Breast epithelium (tissue), 4 donors: ENCODE results near the gene CACNA1B. TPM values are rescaled to one million over a fixed set of nuclear protein-coding genes. Genes with fewer than 3 reads are reported as not detected.

Experiments
- DNase-seq, 2 donors: peaks; one replicate each; pipeline ENCODE4 v3.0.0-alpha.2; 2019; ENCODE audit warnings: low spot score in 2 of 2
- H3K27ac ChIP-seq, 2 donors: fragments of 200-600 bp; sonication (generic) in 1 of 2; one replicate each; pipeline ENCODE4 v1.5.1; 2016 to 2019; ENCODE audit warnings: mild to moderate bottlenecking in 1 of 2
- H3K27me3 ChIP-seq, 2 donors: fragments of 200-600 bp; sonication (generic) in 1 of 2; one replicate each; pipeline versions ENCODE4 v1.5.1 to v1.6.0; 2017 to 2019; ENCODE audit warnings: control low read depth in 1 of 2, mild to moderate bottlenecking in 1 of 2
- H3K36me3 ChIP-seq: fragments of 200-600 bp; one replicate; pipeline ENCODE4 v1.5.1; 2019
- H3K4me1 ChIP-seq, 2 donors: fragments of 200-600 bp; sonication (generic); one replicate each; pipeline ENCODE4 v1.5.1; 2016 to 2019; ENCODE audit warnings: control low read depth in 1 of 2
- H3K4me3 ChIP-seq, 3 donors: fragments of 200-600 bp; sonication (generic); 1 replicate in 2 of 3; 2 replicates in 1 of 3; pipeline ENCODE4 v1.5.1; 2016 to 2019; ENCODE audit warnings: mild to moderate bottlenecking in 3 of 3, moderate library complexity in 2 of 3
- H3K9me3 ChIP-seq, 2 donors: fragments of 200-600 bp; sonication (generic) in 1 of 2; one replicate each; pipeline ENCODE4 v1.5.1; 2016 to 2019; ENCODE audit warnings: control low read depth in 1 of 2
- POLR2A ChIP-seq: fragments of 450-650 bp; IDR thresholded peaks from one replicate; pipeline ENCODE4 v1.6.1; 2016; ENCODE audit warnings: antibody characterized with exemption, mild to moderate bottlenecking, moderate library complexity
- POLR2AphosphoS5 ChIP-seq, 3 donors: sonication (generic); formaldehyde crosslinking; IDR thresholded peaks; one replicate each; pipeline ENCODE4 v1.6.1; 2017; ENCODE audit warnings: antibody characterized with exemption in 3 of 3
- intact Hi-C: fragments of 100-400 bp; cut with DNase I; formaldehyde crosslinking; loops from one replicate; pipeline ENCODE4 v1.15.1; 2023; ENCODE audit warnings: low total_unique reads
- total RNA-seq, 3 donors: library from RNA; depleted of rRNA; stranded (reverse); fragments of >200 nt; gene quantifications; one replicate each; pipeline ENCODE4 v1.1.0, GENCODE V29; 2016
- TF ChIP-seq, protein P1 (sequence below), 3 donors: fragments of 450-650 bp; IDR thresholded peaks; one replicate each; pipeline ENCODE4 v1.5.1; 2016 to 2017; ENCODE audit warnings: antibody characterized with exemption in 3 of 3, mild to moderate bottlenecking in 3 of 3, moderate library complexity in 3 of 3

Gene CACNA1B
- total RNA-seq, 3 donors from 2014 or later: under 0.01 TPM; not detected in 2

DNA sequence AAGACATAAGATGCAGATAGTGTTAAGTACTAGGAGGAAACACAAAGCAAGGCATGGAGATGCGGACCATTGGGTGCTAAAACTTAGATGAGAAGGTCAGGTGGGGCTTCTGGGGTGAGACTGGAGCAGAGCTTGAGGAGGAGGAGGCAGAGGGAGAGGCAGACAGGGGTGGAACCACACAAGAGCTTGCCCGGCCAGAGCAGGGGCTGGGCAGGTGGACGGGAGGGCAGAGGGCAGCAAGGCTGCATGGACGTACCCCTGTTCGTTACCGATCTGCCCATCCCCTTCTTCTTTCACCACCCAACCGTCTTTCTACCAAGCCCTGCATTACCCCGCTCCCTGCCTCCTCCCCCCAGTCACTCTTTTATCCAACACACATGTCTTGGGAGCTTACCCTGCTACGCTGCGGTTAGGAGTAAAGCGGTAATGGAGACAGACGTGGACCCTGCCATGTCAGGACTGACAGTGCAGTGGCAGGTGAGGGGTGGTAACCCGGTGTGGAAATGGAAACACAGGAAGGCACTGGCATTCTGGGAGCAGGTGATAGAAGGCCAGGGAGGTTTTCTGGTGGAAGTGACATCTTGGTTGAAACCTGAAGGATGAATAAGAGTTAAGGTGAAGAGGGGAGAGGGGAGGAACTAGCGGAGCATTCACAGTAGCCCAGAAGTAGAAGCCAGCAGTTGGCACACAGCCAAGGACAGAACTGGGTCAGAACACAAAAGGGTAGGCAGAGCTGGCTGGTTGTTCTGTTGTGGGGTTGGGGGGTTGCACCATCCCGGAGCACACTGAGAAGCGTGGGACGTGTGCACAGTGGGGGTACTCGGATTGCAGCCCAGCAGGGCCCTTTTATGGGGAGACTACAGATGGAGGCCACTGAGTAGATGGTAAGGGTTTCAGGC is 167.2 kb downstream of the CACNA1B start:
- H3K27ac ChIP-seq: no peak overlapping the region
- intact Hi-C loops: no loop called here
- H3K27me3 ChIP-seq: no peaks in the 10 kb centered on the region
- no peak overlapping the region for H3K4me3 ChIP-seq
- TF ChIP-seq, protein P1, sequence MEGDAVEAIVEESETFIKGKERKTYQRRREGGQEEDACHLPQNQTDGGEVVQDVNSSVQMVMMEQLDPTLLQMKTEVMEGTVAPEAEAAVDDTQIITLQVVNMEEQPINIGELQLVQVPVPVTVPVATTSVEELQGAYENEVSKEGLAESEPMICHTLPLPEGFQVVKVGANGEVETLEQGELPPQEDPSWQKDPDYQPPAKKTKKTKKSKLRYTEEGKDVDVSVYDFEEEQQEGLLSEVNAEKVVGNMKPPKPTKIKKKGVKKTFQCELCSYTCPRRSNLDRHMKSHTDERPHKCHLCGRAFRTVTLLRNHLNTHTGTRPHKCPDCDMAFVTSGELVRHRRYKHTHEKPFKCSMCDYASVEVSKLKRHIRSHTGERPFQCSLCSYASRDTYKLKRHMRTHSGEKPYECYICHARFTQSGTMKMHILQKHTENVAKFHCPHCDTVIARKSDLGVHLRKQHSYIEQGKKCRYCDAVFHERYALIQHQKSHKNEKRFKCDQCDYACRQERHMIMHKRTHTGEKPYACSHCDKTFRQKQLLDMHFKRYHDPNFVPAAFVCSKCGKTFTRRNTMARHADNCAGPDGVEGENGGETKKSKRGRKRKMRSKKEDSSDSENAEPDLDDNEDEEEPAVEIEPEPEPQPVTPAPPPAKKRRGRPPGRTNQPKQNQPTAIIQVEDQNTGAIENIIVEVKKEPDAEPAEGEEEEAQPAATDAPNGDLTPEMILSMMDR (IDR thresholded peaks at IDR 0.05): no peak
- no peak for TF ChIP-seq POLR2AphosphoS5 (IDR thresholded peaks at IDR 0.05)
- TF ChIP-seq POLR2A: no peak
- DNase-seq: peak; percentile 8 to 47
- H3K4me1 ChIP-seq: no peaks in the 10 kb centered on the region
- no peaks in the 10 kb centered on the region for H3K9me3 ChIP-seq
- H3K36me3 ChIP-seq: no peaks in the 10 kb centered on the region

GRCh38 chr9:138045541-138046490 is 168.2 kb downstream of the CACNA1B start:
- no peak overlapping the region for H3K4me3 ChIP-seq
- TF ChIP-seq POLR2A (no peak), POLR2AphosphoS5 (IDR thresholded peaks at IDR 0.05) (no peak)
- TF ChIP-seq, protein P1 (IDR thresholded peaks at IDR 0.05): no peak
- no peak overlapping the region for H3K27ac ChIP-seq
- intact Hi-C loops: no loop called here
- H3K27me3 ChIP-seq: peaks cover 0 to 10% of the 10 kb centered on the region in 2 donors
- H3K36me3 ChIP-seq: no peaks in the 10 kb centered on the region
- no peaks in the 10 kb centered on the region for H3K4me1 ChIP-seq
- peak; percentile 15 to 43 for DNase-seq
- H3K9me3 ChIP-seq: no peaks in the 10 kb centered on the region

GRCh38 chr9:138046641-138047301 is 169.2 kb downstream of the CACNA1B start:
- Histone ChIP-seq H3K27me3 (peaks cover 0 to 10% of the 10 kb centered on the region in 2 donors), H3K27ac (no peak overlapping the region), H3K9me3 (no peaks in the 10 kb centered on the region), H3K4me1 (no peaks in the 10 kb centered on the region), H3K4me3 (no peak overlapping the region), H3K36me3 (no peaks in the 10 kb centered on the region)
- DNase-seq: peak; percentile 11 to 48
- TF ChIP-seq, protein P1 (IDR thresholded peaks at IDR 0.05): no peak
- no peak for TF ChIP-seq POLR2A
- TF ChIP-seq POLR2AphosphoS5 (IDR thresholded peaks at IDR 0.05): no peak
- intact Hi-C loops: no loop called here

DNA sequence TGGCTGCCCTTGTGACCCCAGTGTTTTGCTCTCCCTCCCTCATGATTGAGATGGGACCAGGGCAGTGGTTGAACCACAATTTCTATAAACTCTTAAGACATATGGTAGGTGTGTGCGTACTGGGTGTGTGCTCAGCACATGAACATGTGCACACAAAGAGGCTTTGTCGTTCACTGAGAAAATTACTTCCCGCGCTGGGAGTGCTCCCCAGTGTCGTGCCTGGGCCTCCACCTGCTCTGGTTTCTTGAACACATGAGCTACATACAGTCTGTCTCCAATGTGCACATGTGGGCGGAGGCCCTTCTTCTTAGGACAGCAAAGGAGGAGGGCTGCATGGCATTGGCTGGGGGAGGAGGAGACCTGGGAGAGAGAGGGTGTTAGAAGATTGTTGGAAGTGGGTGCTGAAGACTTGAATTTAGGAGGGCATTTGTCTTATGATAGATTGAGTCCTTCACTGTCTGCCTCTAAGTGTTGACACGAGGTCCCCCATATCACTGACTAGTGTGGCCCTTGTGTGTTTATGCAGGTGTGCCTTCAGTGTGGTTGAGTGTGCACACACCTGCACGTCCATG is 170.0 kb downstream of the CACNA1B start:
- no peaks in the 10 kb centered on the region for H3K4me1 ChIP-seq
- no peaks in the 10 kb centered on the region for H3K36me3 ChIP-seq
- peak; percentile 8 to 15 for DNase-seq
- no peaks in the 10 kb centered on the region for H3K9me3 ChIP-seq
- intact Hi-C loops: no loop called here
- H3K27ac ChIP-seq: no peak overlapping the region
- H3K4me3 ChIP-seq: no peak overlapping the region
- H3K27me3 ChIP-seq: peaks cover 0 to 10% of the 10 kb centered on the region in 2 donors
- TF ChIP-seq, protein P1 (IDR thresholded peaks at IDR 0.05): no peak
- TF ChIP-seq POLR2AphosphoS5 (IDR thresholded peaks at IDR 0.05) (no peak), POLR2A (no peak)
